LNCaP clone FGC (cell line): ENCODE data around the gene CCSER1.
"Not testable (repeated sequence)": the region's sequence is repeated elsewhere in the genome, so short reads cannot be mapped to it uniquely, and the experiment has no call there.

Experiments used
- DNase-seq: peaks from one replicate; pipeline ENCODE4 v3.0.0-alpha.2; 2011; ENCODE audit warnings: low read depth
- H3K4me3 ChIP-seq: 2 replicates; pipeline ENCODE4 v1.5.1; 2011; ENCODE audit warnings: mild to moderate bottlenecking, low read depth, low read length, control low read depth
- TF ChIP-seq, protein P1 (sequence below): IDR thresholded peaks from 2 replicates; pipeline ENCODE4 v1.5.1; 2012; ENCODE audit warnings: mild to moderate bottlenecking; ENCODE audit not compliant: control insufficient read depth, insufficient read depth; ENCODE audit errors: extremely low read depth

CCSER1 gene

DNA sequence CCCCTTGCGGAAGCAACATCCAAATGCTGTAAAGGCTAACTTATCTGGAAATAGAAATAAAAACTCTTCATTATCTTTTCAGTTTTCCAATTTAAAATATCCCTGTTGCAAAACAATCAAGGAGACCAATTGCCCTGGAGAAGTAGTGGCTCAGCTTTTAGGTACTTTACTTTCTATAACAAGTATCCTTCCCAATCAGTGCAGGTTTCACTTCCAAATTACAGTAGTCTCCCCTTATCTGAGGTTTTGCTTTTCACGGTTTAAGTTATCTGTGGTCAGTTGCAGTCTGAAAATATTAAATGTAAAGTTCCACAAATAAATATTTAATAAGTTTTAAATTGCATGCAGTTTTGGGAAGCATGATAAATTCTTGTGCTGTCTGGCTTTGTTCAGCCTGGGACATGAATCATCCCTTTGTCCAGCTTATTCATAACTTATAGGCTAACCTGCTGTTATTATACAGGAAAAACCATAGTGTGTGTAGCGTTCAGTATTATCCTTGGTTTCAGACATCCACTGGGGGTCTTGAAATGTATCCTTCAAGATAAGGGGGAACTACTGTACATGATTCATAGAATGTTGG is 1203.5 kb downstream of the CCSER1 start:
- TF ChIP-seq, protein P1, sequence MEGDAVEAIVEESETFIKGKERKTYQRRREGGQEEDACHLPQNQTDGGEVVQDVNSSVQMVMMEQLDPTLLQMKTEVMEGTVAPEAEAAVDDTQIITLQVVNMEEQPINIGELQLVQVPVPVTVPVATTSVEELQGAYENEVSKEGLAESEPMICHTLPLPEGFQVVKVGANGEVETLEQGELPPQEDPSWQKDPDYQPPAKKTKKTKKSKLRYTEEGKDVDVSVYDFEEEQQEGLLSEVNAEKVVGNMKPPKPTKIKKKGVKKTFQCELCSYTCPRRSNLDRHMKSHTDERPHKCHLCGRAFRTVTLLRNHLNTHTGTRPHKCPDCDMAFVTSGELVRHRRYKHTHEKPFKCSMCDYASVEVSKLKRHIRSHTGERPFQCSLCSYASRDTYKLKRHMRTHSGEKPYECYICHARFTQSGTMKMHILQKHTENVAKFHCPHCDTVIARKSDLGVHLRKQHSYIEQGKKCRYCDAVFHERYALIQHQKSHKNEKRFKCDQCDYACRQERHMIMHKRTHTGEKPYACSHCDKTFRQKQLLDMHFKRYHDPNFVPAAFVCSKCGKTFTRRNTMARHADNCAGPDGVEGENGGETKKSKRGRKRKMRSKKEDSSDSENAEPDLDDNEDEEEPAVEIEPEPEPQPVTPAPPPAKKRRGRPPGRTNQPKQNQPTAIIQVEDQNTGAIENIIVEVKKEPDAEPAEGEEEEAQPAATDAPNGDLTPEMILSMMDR = no peak
- H3K4me3 ChIP-seq = no peak overlapping the region
- no peak for DNase-seq

DNA sequence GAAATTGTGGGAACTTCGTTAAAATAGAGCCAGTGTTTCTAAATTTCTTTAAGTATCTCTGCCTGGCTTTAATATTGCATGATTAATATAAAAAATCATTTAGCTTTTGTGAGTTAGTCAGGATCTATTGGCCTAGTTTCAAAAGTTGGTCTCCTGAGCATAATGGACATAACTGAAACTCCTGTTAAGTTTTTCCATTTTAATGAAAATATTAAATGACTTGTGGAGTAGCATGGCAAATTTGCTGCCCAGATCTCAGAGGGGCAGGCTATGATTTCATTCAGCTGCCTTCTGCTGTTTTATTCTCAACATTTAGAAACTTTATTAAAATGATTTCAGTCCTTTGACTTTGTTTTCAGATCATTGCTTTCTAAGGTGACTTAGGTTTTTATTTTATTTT is 1213.6 kb downstream of the CCSER1 start:
- no peak overlapping the region for H3K4me3 ChIP-seq
- no peak for DNase-seq

DNA sequence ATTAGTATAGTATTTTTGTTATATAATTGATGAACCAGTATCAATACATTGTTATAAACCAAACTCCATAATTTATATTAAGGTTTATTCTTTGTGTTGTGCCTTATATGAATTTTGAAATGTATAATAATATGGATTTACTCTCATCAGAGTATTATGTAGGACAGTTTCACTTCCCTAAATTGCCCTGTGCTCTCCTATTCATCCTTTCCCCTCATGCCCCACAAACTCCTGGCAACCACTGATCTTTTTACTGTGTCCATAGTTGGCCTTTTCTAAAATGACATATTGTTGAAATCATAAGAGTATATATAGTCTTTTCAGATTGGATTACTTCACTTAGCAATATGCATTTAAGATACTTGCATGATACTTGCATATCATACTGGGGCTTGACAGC is 1218.4 kb downstream of the CCSER1 start:
- H3K4me3 ChIP-seq = no peak overlapping the region
- DNase-seq = no peak
- TF ChIP-seq, protein P1 = no peak

More for the DNA sequence above, 1213.6 kb downstream of the CCSER1 start:
- TF ChIP-seq, protein P1 = no peak

- H3K4me3 ChIP-seq, DNase-seq: not testable (repeated sequence)
Measured at GRCh38 chr4:91356496-91356895, 1229.3 kb downstream of the CCSER1 start.

- not testable (repeated sequence) for H3K4me3 ChIP-seq
Measured at GRCh38 chr4:91358016-91358415, 1230.8 kb downstream of the CCSER1 start.

GRCh38 chr4:91358621-91359020 is 1231.4 kb downstream of the CCSER1 start:
- not testable (repeated sequence) for H3K4me3 ChIP-seq, DNase-seq

More at GRCh38 chr4:91358016-91358415, 1230.8 kb downstream of the CCSER1 start:
- DNase-seq = not testable (repeated sequence)

- TF ChIP-seq, protein P1 = no peak
- DNase-seq = no peak
- H3K4me3 ChIP-seq = no peak overlapping the region
Measured at GRCh38 chr4:91359041-91360031, 1232.1 kb downstream of the CCSER1 start.

- no peak overlapping the region for H3K4me3 ChIP-seq
- no peak for DNase-seq
- TF ChIP-seq, protein P1 = no peak
Measured at GRCh38 chr4:91362125-91362524, 1234.9 kb downstream of the CCSER1 start.
